GM12878 (cell line): Measurements from ENCODE around the gene RACGAP1. TPM values are rescaled to one million over a fixed set of nuclear protein-coding genes. Genes with fewer than 3 reads are reported as not detected.

ENCODE experiments used
- ATAC-seq: fragments of 200-7000 bp; cut with Tn5 transposase; 3 replicates; pipeline ENCODE4 v1.9.1; 2020; ENCODE audit warnings: mild to moderate bottlenecking, moderate library complexity
- BruUV-seq: library from RNA; stranded (reverse); fragments of 400-500 nt; replicated peaks from 2 replicates; lab custom pipeline; 2021; lab: Mats Ljungman, UMichigan
- CTCF ChIA-PET: fragments of 300-600 bp; sonication (Branson Sonifier 250); formaldehyde crosslinking; extraction: SDS; loops from one replicate; lab custom pipeline; 2021; ENCODE audit warnings: inconsistent platforms; lab: Yijun Ruan, JAX
- POLR2A ChIA-PET: fragments of 350-600 bp; formaldehyde crosslinking; extraction: SDS; loops from one replicate; lab custom pipeline; 2021; ENCODE audit warnings: inconsistent platforms; lab: Charles Lee
- RAD21 ChIA-PET: fragments of 300-600 bp; sonication (Branson Sonifier 250); formaldehyde crosslinking; loops from one replicate; lab custom pipeline; 2023; ENCODE audit warnings: antibody characterized with exemption; ENCODE audit not compliant: unreplicated experiment; lab: Charles Lee
- SMC1A ChIA-PET: fragments of 300-600 bp; sonication (Branson Sonifier 250); formaldehyde crosslinking; loops from one replicate; lab custom pipeline; 2023; ENCODE audit not compliant: unreplicated experiment, uncharacterized antibody; lab: Charles Lee
- DNase-seq: peaks from one replicate; pipeline ENCODE4 v3.0.0-alpha.2; 2011; ENCODE audit warnings: low read depth, low spot score
- FAIRE-seq: peaks from 3 replicates; lab custom pipeline; 2011; peaks lifted over from hg19 to GRCh38; lab: Jason Lieb, UNC
- H2AFZ ChIP-seq: 2 replicates; pipeline ENCODE4 v1.6.0; 2011; ENCODE audit warnings: low read depth, low read length, control low read depth; ENCODE audit not compliant: control insufficient read depth
- H3K27ac ChIP-seq: 2 replicates; pipeline ENCODE4 v1.5.1; 2011; ENCODE audit warnings: control low read depth; ENCODE audit not compliant: control insufficient read depth, insufficient read depth
- H3K27me3 ChIP-seq, 2 experiments: replicated peaks in 1 of 2; 2 replicates each; pipeline versions ENCODE4 v1.6.0 to v1.6.1; 2011; ENCODE audit warnings: low read length in 1 of 2; ENCODE audit not compliant: control insufficient read depth in 2 of 2, insufficient read depth in 2 of 2
- H3K36me3 ChIP-seq, 2 experiments: 2 replicates each; pipeline ENCODE4 v1.5.1; 2011; ENCODE audit warnings: low read length in 1 of 2; ENCODE audit not compliant: control insufficient read depth in 2 of 2, insufficient read depth in 2 of 2
- H3K4me1 ChIP-seq: 2 replicates; pipeline ENCODE4 v1.6.1; 2011; ENCODE audit warnings: mild to moderate bottlenecking, low read length, moderate library complexity, mixed read lengths; ENCODE audit not compliant: control insufficient read depth, insufficient read depth
- H3K4me2 ChIP-seq: 2 replicates; pipeline ENCODE4 v1.6.0; 2011; ENCODE audit warnings: control low read depth; ENCODE audit not compliant: control insufficient read depth, insufficient read depth
- H3K4me3 ChIP-seq: fragments of 200-600 bp; sonication (generic); 2 replicates; pipeline ENCODE4 v1.5.1; 2016
- H3K79me2 ChIP-seq: 2 replicates; pipeline ENCODE4 v1.6.0; 2011; ENCODE audit warnings: low read length; ENCODE audit not compliant: control insufficient read depth, insufficient read depth
- H3K9ac ChIP-seq: 2 replicates; pipeline ENCODE4 v1.8.0; 2011; ENCODE audit warnings: low read length, control low read depth, mixed read lengths; ENCODE audit not compliant: control insufficient read depth, insufficient read depth
- H3K9me3 ChIP-seq: replicated peaks from 3 replicates; pipeline ENCODE4 v1.5.1; 2011; ENCODE audit warnings: mild to moderate bottlenecking, low read length; ENCODE audit not compliant: control insufficient read depth, insufficient read depth
- H4K20me1 ChIP-seq: 2 replicates; pipeline ENCODE4 v1.6.0; 2011; ENCODE audit not compliant: control insufficient read depth, insufficient read depth
- FOXM1 ChIP-seq: IDR thresholded peaks from 2 replicates; pipeline ENCODE4 v1.6.1; 2012; ENCODE audit warnings: low read depth, mild to moderate bottlenecking, inconsistent platforms, low read length, moderate library complexity
- MTA2 ChIP-seq: fragments of 450-650 bp; IDR thresholded peaks from 2 replicates; pipeline ENCODE4 v1.6.1; 2016; ENCODE audit warnings: low read depth, mild to moderate bottlenecking, moderate library complexity
- NKRF ChIP-seq: fragments of 450-650 bp; conservative IDR thresholded peaks from 2 replicates; pipeline ENCODE4 v1.6.1; 2017; ENCODE audit warnings: mild to moderate bottlenecking, moderate library complexity
- POLR2AphosphoS5 ChIP-seq: IDR thresholded peaks from 2 replicates; pipeline ENCODE4 v1.6.1; 2011; ENCODE audit warnings: mild to moderate bottlenecking, low read length, inconsistent platforms
- SPI1 ChIP-seq: IDR thresholded peaks from 2 replicates; pipeline ENCODE4 v1.6.1; 2011; ENCODE audit warnings: low read depth, mild to moderate bottlenecking, low read length, moderate library complexity, borderline replicate concordance; ENCODE audit not compliant: insufficient read depth
- WGBS: methylation state at CpG from one replicate; pipeline ENCODE4 v1.1.6; 2016; ENCODE audit warnings: low lambda C conversion rate; ENCODE audit not compliant: insufficient replicate concordance, insufficient coverage; ENCODE audit errors: missing lambda C conversion rate; 5-methylcytosine and 5-hydroxymethylcytosine counted together
- in situ Hi-C: fragments of 300-500 bp; cut with MboI; formaldehyde crosslinking; loops from 9 replicates; pipeline ENCODE4 v1.14.3; 2018; ENCODE audit warnings: mixed read lengths
- intact Hi-C: fragments of 100-400 bp; cut with micrococcal nuclease; formaldehyde crosslinking; loops from one replicate; pipeline ENCODE4 v1.14.2; 2022; ENCODE audit not compliant: unreplicated experiment
- polyA plus RNA-seq, 11 experiments: library from polyadenylated mRNA; depleted of rRNA in 4 of 11; unstranded in 6 of 11; stranded (reverse) in 5 of 11; fragments of >200 nt; fragmentation: Nextera tagmentation in 4 of 11; fragmentation: Illumina TruSeq in 1 of 11; extraction: Ambion mirVana in 4 of 11; extraction: Trizol in 1 of 11; gene quantifications; 1 replicate in 1 of 11; 2 replicates in 10 of 11; pipeline versions ENCODE4 v1.2.1 to v1.2.3, GENCODE V29; 2011 to 2016; ENCODE audit warnings: inconsistent platforms in 2 of 11, missing spikeins in 2 of 11, low read depth in 1 of 11
- total RNA-seq, 4 experiments: library from RNA; depleted of rRNA in 3 of 4; stranded (reverse); fragments of >200 nt in 3 of 4; fragmentation: Illumina TruSeq in 1 of 4; extraction: Trizol in 1 of 4; gene quantifications; 2 replicates each; pipeline versions ENCODE4 v1.2.1 to v1.2.3, GENCODE V29; 2013 to 2021

Gene RACGAP1
- total and polyA plus RNA-seq, 10 of the 15 experiments (the other 5 are each of a cell fraction or from before 2014, with no cell fraction given): 32.4 to 87.9 (median 76.2) TPM

- DNase-seq: no peak
- peak overlapping the region; percentile 86; the same call in 1 of the 2 replicates for H3K4me2 ChIP-seq
Observed at GRCh38 chr12:50057896-50058670, 32.8 kb upstream of the RACGAP1 start.

More at GRCh38 chr12:50057896-50058670, 32.8 kb upstream of the RACGAP1 start:
- intact Hi-C loops (loop anchor here (2.0 to 10.0 kb wide), 2 partner anchors 19 to 193 kb away; no protein-coding TSS in a partner anchor), in situ Hi-C loops (no loop called here)
- Histone ChIP-seq H3K9me3 (no peaks in the 10 kb centered on the region), H3K27me3 (peaks cover 8 to 17% of the 10 kb centered on the region in 2 experiments; a peak in 3 of 4 replicates), H2AFZ (no peak overlapping the region; the same call in 1 of the 2 replicates), H3K4me1 (0 out of 2 replicates have a peak, but pooled peaks cover 4% of the 10 kb centered on the region), H3K9ac (no peak overlapping the region), H3K36me3 (no peaks in the 10 kb centered on the region), H3K79me2 (no peaks in the 10 kb centered on the region), H3K27ac (no peak overlapping the region), H3K4me3 (no peak overlapping the region; the same call in 1 of the 2 replicates), H4K20me1 (no peaks in the 10 kb centered on the region)
- no TSS peak for BruUV-seq
- FAIRE-seq (no peak), ATAC-seq (no peak)
- ChIA-PET POLR2A (interaction anchor here (0.5 kb wide), 1 partner anchor 174 kb away, joined by 3 read pairs; no protein-coding TSS in a partner anchor), RAD21 (interaction anchor here (0.6 to 0.9 kb wide), 2 partner anchors 50 to 78 kb away, joined by 3 read pairs; no protein-coding TSS in a partner anchor), SMC1A (no interaction called here), CTCF (interaction anchor here (1.0 to 2.8 kb wide), 4 partner anchors 12 to 91 kb away, joined by 3 to 12 read pairs (median 4); no protein-coding TSS in a partner anchor)
- WGBS: 20% methylated on average over 15 of the region's 30 CpGs
- TF ChIP-seq NKRF (no peak), SPI1 (no peak), MTA2 (no peak), FOXM1 (no peak), POLR2AphosphoS5 (no peak)
